ENCODE results near the gene RFTN1.

The RFTN1 gene

DNA sequence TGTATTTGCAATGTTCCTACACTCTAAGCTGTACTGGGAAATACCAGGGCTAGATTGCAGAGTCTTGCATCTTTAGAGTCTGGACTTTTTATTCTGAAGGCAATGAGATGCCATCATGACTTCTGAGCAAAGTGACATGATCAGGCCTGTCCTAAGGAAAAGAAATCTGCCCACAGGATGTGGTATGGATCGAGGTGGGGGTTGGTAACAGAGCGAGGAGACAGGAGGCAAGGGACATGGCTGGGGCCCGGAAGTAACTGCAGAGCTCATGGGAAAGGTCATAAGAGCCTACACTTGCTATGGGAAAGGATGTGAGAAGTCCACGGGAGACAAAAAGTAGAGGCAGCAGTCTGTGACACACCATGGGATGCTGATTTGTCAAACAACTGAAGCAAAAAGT lies 126.9 kb downstream of the RFTN1 start:
- DNase-seq (ENCODE audit: extremely low read depth in 1 of 2, low read depth in 1 of 2): no peak

DNA sequence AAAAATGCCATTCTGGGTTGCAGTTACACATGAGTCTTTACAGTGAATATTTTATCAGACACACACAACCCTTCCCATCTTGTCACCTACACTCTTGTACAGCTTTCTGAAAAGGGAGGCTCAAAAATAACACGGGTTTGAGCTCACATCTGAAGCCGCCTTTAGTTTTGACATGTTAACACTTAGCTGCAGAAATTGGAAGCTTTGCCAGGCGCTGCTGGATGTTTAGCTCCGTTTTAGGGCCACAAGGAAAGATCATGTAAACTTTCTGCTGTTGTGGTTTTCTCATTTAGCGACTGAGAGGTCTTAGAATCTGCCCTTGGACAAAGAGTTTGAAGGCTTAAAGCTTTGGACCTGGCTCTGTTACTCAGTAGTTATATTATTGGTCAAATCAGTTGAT lies 128.3 kb downstream of the RFTN1 start:
- no peak for DNase-seq (ENCODE audit: extremely low read depth in 1 of 2, low read depth in 1 of 2)

DNA sequence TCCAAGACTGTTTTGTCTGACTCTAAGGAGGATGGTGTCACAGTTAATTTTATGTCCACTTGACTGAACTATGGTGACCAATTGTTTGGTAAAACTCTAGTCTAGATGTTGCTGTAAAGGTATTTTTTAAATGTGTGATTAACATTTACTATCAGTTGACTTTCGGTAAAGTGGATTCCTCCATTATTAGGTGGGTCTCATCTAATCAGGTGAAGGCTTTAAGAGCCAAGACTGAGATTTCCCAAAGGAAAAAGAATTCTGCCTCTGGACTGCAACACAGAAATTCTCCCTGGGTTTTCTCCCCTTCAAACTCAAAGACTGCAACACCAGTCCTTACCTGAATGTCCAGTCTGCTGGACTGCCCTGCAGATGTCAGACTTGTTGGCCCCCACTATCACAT lies 129.6 kb downstream of the RFTN1 start:
- DNase-seq (ENCODE audit: extremely low read depth in 1 of 2, low read depth in 1 of 2): no peak

DNA sequence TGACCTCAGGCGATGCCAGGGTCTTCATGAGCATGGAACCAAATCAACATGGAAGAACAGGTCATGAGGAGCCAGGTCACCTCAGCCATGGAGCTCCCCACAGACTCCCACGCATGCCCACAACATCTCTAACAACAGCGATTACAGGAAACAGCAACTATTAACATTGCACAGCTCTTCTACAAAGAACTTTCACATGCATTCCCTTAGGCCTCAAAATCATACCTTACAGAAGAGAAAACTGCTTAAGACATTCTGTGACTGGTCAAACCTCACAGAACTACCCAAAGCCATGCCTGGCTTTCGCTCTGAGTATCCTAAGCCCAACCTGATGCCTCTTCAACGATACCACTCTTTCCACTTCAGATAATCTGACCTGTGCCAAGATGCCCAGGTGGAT lies 130.7 kb downstream of the RFTN1 start:
- no peak for DNase-seq (ENCODE audit: extremely low read depth in 1 of 2, low read depth in 1 of 2)

DNA sequence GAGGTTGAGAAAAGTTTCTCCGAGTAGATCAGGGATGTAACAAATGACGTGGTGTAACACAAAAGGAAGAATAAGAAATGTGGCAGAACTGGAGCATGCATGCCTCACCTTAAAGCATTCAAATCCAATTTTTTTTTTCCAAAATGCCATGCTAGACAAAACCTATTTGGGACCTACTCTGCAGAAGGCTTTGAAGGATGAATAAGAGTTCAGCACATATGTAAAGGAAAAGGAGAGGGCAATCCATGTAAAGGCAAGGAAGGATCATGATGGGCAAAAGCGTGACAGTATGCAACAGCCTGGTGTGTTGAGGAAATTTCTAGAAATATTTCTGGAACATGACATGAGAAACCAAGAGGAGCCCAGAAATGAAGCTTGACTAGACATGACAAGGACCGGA lies 132.1 kb downstream of the RFTN1 start:
- DNase-seq (ENCODE audit: extremely low read depth in 1 of 2, low read depth in 1 of 2): no peak

DNA sequence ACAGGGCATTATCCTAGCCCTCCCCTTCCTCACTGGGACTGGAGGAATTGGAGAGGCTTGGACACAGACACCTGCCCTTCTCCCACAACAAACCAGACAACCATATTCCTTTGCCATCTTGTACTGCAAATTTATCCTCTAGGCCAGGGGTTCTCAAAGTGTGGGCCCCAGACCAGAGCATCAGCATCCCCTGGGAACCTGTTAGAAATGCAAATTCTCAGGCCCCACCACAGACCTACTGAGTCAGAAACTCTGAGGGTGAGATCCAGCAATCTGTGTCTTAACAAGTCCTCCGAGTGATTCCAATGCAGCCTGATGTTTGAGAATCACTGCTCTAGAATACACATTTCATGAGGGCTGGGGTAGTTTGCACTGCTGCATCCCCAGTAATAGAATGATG lies 133.1 kb downstream of the RFTN1 start:
- DNase-seq (ENCODE audit: extremely low read depth in 1 of 2, low read depth in 1 of 2): no peak

DNA sequence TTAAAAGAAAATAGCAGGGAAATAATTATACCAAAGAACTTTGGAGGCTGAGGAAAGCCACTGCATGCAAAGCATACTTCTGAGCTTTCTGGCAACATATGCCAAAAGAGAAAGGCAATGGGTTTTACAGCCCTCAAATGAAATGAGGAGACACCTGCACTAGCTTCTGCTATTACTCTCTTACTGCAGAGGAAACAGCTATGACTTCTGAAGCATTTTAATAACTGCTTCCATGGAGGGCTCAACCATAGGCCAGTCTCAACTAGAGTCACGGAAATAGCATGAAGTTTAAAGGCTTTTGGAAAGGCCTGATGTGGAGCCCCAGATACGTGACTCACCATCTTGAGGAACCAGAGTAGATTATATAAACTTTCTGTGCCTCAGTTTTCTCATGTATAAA lies 133.7 kb downstream of the RFTN1 start:
- DNase-seq (ENCODE audit: extremely low read depth in 1 of 2, low read depth in 1 of 2): no peak

DNA sequence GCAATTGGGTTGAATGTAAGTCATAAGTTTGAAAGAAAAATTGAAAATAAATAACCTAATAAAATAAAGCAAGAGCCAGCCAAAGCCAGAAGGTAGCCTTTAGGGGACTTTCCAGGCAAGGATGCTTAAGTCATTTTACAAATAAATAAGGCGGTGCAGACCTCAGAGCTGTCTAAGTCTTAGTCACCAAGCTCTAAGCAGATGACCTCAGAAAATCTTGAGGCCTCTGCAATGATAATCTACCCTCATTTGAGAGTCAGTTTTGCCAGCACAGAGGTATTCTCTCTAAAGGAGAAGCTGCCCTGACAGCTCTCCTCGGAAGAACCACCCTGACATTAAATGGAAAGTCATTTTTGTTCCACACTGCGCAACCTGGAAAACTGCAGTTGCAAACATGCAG lies 134.6 kb downstream of the RFTN1 start:
- DNase-seq (ENCODE audit: extremely low read depth in 1 of 2, low read depth in 1 of 2): no peak

DNA sequence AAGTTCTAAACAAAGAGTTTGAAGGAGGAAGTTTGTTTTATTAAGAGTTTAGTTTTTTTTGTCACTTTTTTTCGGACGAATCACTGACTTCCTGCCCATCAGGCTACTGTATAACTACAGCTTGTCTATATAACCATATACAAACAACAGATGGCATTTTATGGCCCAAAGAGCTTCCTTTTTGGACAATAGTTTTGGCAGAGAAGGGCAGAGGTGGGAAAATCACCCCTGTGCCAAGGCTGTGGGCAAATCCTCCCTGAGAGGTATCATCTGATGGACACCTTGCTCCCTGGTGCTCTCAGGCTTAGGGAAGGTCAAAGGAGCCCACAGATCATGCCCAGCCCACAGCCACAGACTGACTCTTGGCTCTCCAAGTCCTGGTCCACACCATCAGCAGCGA lies 135.1 kb downstream of the RFTN1 start:
- DNase-seq (ENCODE audit: extremely low read depth in 1 of 2, low read depth in 1 of 2): no peak

DNA sequence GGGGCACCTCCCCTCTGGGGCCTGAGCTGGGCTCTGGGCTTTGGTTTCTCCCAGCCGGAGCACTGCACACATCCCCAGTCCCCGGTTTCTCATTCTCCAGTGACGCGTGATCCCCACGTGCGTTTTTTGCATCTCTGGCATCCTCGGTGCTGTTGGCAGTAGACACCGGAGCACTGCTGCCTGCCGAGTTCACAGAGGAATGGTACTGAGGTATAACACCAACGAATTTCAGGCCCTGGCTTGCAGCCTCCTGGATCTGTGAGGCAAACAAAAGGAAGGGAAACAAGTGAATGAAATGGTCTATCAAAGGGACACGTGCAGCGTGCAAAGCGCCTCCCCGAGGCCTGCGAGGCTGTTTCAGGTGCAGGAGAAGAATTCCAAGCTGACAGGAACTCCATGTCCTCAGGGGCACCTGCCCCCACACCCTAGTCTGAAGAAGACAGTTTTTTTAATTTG lies 135.6 kb downstream of the RFTN1 start:
- no peak for DNase-seq (ENCODE audit: extremely low read depth in 1 of 2, low read depth in 1 of 2)

DNA sequence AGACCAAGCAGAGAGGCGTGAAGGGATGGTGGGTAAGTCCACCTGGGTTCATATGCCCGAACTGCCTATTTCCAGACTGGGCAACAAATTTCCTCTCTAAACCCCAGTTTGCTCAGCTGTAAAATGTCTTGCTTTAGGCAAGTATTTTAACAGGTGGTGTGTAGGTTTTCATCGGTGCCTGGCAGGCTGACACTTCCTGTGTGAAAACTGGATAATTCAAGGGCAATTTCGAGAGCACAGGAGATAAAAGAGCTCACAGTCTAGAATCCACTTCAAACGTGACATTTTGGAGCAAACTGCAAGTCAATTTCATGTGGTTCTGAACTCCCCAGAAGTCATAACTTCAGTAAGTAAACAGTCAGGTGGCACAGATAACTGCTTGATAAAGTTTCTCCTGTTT lies 136.3 kb downstream of the RFTN1 start:
- DNase-seq (ENCODE audit: extremely low read depth in 1 of 2, low read depth in 1 of 2): peak in 1 of 2 donors; percentile 14

DNA sequence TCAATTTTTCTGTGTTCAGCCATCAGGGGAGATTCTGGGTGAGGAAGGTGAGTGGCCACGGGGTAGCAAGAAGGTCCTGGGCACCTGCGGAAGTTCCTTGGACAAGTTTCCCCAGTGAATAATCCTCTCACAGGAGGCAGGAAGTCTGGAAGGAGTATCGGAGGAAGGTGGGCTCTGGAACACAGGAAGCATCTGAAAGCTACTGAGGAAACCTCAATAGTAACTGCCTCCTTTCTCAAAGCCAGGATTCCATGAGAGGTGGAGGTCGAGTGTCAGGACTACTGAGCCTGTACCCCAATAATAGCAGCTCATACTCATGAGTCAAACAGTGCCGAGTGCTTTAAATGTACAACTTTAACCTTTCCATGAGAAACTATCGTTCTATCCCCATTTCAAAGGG lies 137.6 kb downstream of the RFTN1 start:
- no peak for DNase-seq (ENCODE audit: extremely low read depth in 1 of 2, low read depth in 1 of 2)

DNA sequence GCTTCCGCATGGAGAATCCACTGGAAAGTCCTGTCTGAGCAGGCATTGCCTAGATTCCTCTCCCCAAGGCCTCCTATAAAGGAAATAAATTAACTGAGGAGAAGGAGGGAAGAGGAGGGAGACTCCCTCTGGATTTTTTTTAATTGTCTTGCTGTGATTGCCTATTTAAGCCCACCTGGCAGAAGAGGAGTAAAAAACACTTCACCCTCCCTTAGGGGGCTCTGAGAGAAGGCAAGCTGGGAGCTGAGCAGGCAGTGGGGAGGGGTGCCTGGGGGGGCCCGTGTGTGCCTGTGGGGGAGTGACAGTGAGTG lies 138.6 kb downstream of the RFTN1 start:
- DNase-seq (ENCODE audit: extremely low read depth in 1 of 2, low read depth in 1 of 2): no peak

DNA sequence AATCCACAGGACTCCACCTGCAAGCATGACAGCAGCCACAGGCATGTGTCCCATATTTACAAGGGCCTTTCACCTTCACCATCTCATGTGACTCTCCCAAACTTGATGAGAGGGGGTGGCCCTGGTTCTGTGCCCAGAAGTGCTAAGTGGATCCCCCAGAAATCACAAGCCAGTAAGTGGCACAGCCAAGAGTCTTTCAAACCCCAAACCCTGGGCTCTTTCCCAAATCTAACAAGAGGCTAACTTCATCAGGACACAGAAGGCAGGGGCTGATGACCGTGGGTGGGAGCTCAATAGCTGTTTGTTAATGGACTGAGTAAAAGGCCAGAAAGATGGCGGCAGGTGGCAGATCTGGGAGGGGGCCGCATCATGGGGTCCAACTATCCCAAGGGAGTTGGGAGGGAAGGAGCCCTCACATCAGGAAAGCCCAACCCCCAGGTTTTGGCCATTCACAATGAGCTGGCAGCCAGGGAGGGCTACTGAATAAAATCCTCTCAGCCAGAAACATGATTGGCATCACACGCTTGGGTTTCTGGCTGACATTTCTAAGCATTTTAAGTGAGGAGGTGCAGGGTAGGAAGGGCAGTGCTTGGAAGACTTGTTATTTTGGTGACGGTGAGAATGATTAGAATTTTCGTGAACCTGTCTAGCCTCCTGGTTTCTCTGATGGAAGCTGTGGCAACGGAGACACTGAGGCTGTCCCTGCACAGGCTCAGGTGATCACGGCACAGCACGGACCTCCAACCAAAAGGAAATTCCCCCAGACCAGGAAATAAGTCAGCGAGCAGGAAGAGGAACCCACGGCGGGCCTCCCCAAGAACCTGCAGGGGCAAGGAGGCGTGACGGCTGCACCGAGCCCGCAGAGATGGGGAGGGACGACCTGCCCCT lies 139.2 kb downstream of the RFTN1 start:
- no peak for DNase-seq (ENCODE audit: extremely low read depth in 1 of 2, low read depth in 1 of 2)

DNA sequence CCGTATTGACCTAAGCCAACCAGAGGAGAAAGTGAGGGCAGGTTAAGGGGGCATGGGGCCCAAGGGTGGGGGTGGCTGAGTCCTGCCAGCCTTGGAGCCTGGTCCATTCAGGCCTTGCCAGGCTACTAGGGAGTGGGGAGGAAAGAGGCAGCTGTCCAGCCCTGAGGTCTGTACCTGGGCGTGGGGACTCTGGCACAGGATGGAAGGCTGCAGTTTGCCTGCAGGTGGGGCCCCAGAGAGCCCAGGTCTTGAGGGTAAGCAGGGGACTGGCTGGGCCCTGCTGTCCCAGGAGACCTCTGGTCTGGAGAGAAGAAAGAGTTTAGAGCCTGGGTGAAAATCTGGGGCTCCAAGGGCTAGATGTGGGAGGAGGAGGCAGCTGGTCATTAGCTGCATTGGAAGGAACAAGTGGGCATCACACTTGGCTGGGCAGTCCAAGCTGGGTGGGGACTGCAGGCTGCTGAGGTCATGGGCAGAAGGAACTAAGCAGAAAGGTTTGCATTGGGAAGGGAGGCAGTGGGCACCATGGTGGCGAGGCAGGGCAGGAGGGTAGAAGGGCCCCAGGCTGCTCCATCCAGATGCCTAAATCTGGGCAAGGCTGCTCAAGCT lies 140.1 kb downstream of the RFTN1 start:
- DNase-seq (ENCODE audit: extremely low read depth in 1 of 2, low read depth in 1 of 2): no peak

DNA sequence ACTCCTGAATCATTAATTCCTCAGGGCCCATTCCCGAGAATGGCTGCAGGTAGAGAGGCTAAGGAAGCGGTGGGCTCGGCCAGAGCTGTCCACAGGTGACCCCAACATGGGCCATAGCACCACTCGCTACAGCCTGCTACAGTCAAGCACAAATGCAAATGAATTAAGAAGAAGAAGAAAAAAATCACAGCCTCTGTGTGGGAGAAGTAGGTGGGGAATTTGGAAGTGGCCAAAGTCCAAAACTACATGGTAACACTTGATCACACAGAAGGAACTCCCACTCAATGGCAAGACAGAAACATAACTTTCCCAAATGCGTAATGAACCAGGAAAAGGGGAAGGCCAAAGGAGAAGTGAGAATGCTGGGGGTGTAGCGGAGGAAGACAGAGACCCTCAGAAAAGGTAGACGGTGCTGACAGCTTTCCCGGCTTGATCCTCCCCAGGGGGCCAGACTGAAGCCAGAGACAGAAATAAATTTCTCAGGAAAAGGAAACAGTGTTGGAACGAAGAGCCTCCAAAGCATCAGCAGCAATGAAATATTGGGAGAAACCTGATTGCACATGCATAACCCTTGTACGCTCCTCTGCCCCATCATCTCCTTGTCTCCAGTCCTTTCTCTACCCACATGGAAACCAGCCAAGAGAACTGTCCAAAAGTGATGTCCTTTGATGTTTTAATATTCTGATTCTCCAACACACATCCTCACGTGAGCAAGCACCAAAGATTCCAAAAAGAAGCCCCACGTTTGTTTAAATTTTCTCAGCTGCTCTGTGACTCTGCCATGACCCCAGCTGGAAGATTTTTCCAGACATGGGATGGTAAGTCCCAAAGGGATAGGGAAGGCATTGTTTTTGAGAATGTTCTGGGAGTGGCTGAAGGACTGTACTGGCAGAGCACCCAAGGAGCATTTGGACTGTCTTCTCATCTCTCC lies 140.9 kb downstream of the RFTN1 start:
- DNase-seq (ENCODE audit: extremely low read depth in 1 of 2, low read depth in 1 of 2): no peak

DNA sequence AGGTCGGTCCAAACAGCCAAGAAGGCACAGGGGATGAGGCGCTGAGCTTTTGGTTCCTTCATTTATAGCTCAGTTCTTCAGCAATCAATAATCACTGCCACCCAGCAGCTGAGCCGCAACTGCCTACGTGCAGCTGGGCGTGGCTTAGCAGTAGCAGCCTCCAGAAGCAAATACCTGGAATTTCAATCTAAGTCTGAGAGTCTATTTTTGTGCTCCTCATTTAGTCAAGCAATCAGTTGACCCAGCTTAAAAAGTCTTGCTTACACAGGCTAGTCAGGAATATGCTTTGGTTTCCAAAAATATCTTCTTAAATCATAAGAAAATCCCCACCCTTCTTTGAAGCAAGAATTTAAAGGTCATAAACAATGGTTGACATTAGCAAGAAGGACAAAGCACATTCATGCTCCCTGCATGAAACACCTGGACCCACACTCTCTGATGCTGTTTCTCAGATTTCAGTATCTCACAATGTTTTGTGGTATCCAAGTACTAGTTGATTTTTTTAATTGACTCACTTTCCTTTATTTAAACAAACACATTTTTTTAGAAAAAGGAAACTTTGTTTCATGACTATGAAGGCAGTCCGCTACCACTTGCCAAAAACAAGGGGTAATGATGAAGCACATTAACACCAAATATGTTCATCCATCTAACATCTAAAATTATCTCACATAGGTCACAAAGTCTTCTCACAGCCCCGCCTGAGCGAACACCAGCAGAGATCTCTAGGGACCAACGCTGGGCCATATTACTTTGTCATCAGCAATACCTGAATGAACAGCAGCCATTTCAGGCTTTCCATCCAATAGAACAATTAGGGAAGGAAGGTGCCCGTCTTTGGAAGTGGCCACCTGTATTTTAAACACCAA lies 142.4 kb downstream of the RFTN1 start:
- DNase-seq (ENCODE audit: extremely low read depth in 1 of 2, low read depth in 1 of 2): no peak

DNA sequence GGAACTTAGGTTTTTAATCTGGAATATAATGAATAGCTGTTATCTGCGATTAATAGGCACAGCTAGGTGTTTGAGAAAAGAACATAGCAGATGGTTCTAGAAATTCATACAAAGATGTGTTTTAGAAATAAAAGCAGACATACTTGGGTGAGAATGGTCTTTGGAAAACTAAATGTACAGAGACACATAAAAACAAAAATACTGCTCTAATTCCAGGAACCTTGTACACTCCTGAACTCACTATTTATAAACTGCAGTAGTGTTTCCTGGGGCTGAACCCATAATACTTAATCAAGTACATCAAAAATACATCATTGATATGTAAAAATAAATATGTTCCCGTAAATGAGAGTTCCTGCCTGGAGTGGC lies 143.0 kb downstream of the RFTN1 start:
- no peak for DNase-seq (ENCODE audit: extremely low read depth in 1 of 2, low read depth in 1 of 2)

DNA sequence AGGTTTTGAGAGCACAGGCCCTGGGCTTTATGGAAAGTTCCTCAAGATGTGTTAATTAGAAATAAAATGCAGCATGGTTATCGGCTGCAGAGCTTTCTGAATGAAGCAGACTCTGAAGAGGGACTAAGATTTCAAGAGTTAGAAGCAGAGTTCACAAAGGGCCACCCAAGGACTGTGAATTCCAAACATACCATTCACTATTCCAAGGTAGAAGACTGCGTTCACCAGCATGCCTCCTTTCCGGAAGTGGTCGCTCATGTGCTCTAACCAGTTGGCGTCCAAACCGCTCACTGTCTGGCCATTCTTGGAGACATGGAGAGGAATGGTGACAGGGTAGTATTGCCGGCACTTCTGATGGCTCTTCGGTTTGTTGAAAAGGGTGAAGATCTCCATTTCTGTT lies 143.6 kb downstream of the RFTN1 start:
- DNase-seq (ENCODE audit: extremely low read depth in 1 of 2, low read depth in 1 of 2): no peak

DNA sequence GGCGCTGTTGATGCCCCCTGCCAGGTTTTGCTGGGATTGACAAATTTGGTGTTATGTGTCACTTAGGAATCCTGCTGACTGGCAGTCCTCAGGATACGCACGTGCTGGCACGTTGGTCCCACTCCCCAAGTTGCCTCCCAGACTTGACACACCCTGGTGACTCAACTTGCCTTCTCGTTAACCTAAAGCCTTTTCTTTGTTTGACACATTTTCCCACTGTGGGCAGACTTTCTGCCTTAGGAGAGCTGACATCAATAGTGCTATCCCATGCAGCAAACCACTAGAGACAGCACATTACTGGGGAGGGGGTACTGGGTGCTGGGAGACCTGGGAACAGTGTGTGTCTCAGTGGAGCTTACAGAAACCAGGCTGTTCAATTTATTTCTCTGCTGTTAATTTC lies 144.2 kb downstream of the RFTN1 start:
- no peak for DNase-seq (ENCODE audit: extremely low read depth in 1 of 2, low read depth in 1 of 2)

DNA sequence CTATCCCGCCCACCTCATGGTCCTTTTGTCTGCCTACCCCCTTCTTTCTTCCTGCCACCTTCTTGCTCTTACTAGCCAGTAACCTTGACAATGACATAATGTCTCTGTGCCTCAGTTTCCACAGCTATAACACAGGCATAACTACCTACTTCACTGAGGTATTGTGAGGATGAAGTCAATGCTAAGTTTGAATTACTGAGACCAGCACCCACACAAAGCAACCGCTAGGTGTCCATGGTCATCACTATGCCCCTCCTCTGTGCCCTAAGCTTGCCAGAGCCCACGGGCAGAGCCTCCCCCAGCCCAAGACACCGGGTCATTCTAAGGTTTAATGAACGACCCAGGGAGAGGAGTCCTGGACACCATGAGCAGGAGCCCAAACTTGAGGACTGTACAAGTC lies 146.9 kb downstream of the RFTN1 start:
- no peak for DNase-seq (ENCODE audit: extremely low read depth in 1 of 2, low read depth in 1 of 2)

All from activated CD8-positive, alpha-beta memory T cell treated with anti-CD3 and anti-CD28 coated beads for 1 hour (primary cell).